SU-DHL-6 (cell line): ENCODE results near the gene PASK.

Experiments used
- H2AFZ ChIP-seq: fragments of 200-600 bp; sonication (generic); 2 replicates; pipeline ENCODE4 v1.6.1; 2014; ENCODE audit warnings: low read depth, mild to moderate bottlenecking, moderate library complexity, mixed read lengths, antibody characterized with exemption, low read length; ENCODE audit not compliant: severe bottlenecking
- H3F3A ChIP-seq: fragments of 200-600 bp; shearing (Covaris generic); 2 replicates; pipeline ENCODE4 v1.6.0; 2016; ENCODE audit warnings: antibody characterized with exemption, mild to moderate bottlenecking; ENCODE audit not compliant: insufficient read depth
- H3K27ac ChIP-seq: fragments of 200-600 bp; sonication (generic); 2 replicates; pipeline ENCODE4 v1.5.1; 2016; ENCODE audit warnings: low read depth, mild to moderate bottlenecking, low read length, moderate library complexity, mixed read lengths
- H3K27me3 ChIP-seq: fragments of 200-600 bp; sonication (generic), shearing (Covaris generic); 2 replicates; pipeline ENCODE4 v1.6.0; 2014; ENCODE audit warnings: mild to moderate bottlenecking, low read length
- H3K36me3 ChIP-seq: fragments of 200-600 bp; sonication (generic); 2 replicates; pipeline ENCODE4 v1.6.1; 2014; ENCODE audit warnings: mild to moderate bottlenecking, low read length, mixed read lengths
- H3K4me2 ChIP-seq: fragments of 300-600, 200-600 bp; shearing (Covaris generic), sonication (generic); 2 replicates; pipeline ENCODE4 v1.6.0; 2014; ENCODE audit warnings: low read length, low read depth, mild to moderate bottlenecking; ENCODE audit not compliant: poor library complexity, severe bottlenecking
- H3K4me3 ChIP-seq: fragments of 200-600 bp; sonication (generic); 2 replicates; pipeline ENCODE4 v1.5.1; 2014; ENCODE audit warnings: antibody characterized with exemption, low read length, mild to moderate bottlenecking, mixed read lengths; ENCODE audit not compliant: insufficient read depth, poor library complexity, severe bottlenecking
- H3K79me2 ChIP-seq: fragments of 200-600 bp; sonication (generic); 2 replicates; pipeline ENCODE4 v1.6.1; 2014; ENCODE audit warnings: mild to moderate bottlenecking, low read length, moderate library complexity; ENCODE audit not compliant: insufficient read depth
- H3K9ac ChIP-seq: fragments of 200-600 bp; sonication (generic); 2 replicates; pipeline ENCODE4 v1.7.0; 2014; ENCODE audit warnings: mild to moderate bottlenecking, low read length
- H3K9me2 ChIP-seq: fragments of 200-600 bp; sonication (generic); replicated peaks from 2 replicates; pipeline ENCODE4 v1.6.1; 2014; ENCODE audit warnings: low read length; ENCODE audit not compliant: insufficient read depth
- H3K9me3 ChIP-seq: fragments of 200-600 bp; sonication (generic); 2 replicates; pipeline ENCODE4 v1.6.1; 2014; ENCODE audit warnings: low read length, mixed read lengths; ENCODE audit not compliant: insufficient read depth
- H4K20me1 ChIP-seq: fragments of 200-600 bp; sonication (generic); 2 replicates; pipeline ENCODE4 v1.6.1; 2014; ENCODE audit warnings: low read depth, mild to moderate bottlenecking, antibody characterized with exemption, low read length, moderate library complexity, mixed read lengths
- EZH2phosphoT487 ChIP-seq: fragments of 200-600 bp; sonication (generic), shearing (Covaris generic); conservative IDR thresholded peaks from 2 replicates; pipeline ENCODE4 v1.6.1; 2018; ENCODE audit warnings: mild to moderate bottlenecking, antibody characterized with exemption, low read length, moderate library complexity, mixed read lengths
- TF ChIP-seq, protein P1 (sequence below): fragments of 200-600 bp; sonication (generic); IDR thresholded peaks from one replicate; pipeline ENCODE4 v1.5.1; 2017; ENCODE audit warnings: antibody characterized with exemption, mild to moderate bottlenecking, low read length, moderate library complexity; ENCODE audit not compliant: insufficient read depth, poor library complexity, severe bottlenecking

Gene PASK

DNA sequence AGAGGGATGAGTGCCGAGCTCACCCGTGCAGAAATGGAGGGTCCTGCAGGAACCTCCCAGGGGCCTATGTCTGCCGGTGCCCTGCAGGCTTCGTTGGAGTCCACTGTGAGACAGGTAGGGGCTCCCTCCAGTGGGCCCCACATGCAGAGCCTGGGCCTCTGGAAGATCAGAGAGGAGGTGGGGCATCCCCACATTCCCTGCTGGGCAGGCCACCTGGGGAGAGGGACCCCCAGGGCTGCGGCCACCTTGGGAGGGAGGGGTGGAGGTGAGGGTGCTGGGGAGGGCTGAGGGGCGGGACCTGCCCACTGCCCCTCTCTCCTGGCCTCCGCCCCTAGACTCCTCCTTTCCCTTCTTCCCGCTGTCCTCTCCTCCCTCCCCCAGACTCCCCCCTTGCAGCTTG is 85.7 kb downstream of the PASK start:
- no peaks in the 10 kb centered on the region for H3K36me3 ChIP-seq
- no peaks in the 10 kb centered on the region for H4K20me1 ChIP-seq
- no peaks in the 10 kb centered on the region for H3K9me3 ChIP-seq
- H2AFZ ChIP-seq, result no peak overlapping the region
- H3K9ac ChIP-seq, result no peak overlapping the region
- H3F3A ChIP-seq, result no peaks in the 10 kb centered on the region
- no peaks in the 10 kb centered on the region for H3K79me2 ChIP-seq
- H3K27ac ChIP-seq, result no peak overlapping the region
- no peaks in the 10 kb centered on the region for H3K9me2 ChIP-seq
- TF ChIP-seq EZH2phosphoT487, result no peak
- TF ChIP-seq, protein P1, sequence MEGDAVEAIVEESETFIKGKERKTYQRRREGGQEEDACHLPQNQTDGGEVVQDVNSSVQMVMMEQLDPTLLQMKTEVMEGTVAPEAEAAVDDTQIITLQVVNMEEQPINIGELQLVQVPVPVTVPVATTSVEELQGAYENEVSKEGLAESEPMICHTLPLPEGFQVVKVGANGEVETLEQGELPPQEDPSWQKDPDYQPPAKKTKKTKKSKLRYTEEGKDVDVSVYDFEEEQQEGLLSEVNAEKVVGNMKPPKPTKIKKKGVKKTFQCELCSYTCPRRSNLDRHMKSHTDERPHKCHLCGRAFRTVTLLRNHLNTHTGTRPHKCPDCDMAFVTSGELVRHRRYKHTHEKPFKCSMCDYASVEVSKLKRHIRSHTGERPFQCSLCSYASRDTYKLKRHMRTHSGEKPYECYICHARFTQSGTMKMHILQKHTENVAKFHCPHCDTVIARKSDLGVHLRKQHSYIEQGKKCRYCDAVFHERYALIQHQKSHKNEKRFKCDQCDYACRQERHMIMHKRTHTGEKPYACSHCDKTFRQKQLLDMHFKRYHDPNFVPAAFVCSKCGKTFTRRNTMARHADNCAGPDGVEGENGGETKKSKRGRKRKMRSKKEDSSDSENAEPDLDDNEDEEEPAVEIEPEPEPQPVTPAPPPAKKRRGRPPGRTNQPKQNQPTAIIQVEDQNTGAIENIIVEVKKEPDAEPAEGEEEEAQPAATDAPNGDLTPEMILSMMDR, result no peak
- no peaks in the 10 kb centered on the region for H3K27me3 ChIP-seq
- no peak overlapping the region for H3K4me3 ChIP-seq
- H3K4me2 ChIP-seq, result no peak overlapping the region

DNA sequence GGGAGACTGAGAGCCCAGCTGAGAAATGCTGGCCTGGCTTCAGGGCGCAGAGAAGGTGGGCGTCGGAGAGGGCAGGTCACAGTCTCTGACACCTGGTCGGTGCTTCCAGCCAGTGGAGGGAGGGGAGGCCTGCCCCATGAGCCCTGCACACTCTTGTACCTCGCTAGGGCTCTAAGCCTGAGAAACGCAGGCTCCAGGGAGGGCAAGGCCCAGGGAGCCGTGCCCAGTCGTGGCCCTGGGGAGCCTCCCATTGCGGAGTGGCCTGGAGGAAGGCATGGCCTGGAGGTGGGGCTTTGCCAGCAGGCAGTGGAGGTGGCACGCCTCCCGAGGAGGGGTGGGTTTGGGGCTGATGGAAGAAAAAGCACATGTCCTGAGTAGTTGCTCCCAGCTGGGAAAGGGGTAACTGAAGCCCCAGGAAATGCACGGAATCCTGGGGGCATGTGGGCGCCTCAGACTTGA is 86.2 kb downstream of the PASK start:
- H4K20me1 ChIP-seq, result no peaks in the 10 kb centered on the region
- H3K4me3 ChIP-seq, result no peak overlapping the region
- H3K9me3 ChIP-seq, result no peaks in the 10 kb centered on the region
- no peaks in the 10 kb centered on the region for H3F3A ChIP-seq
- no peak overlapping the region for H3K27ac ChIP-seq
- H3K36me3 ChIP-seq, result no peaks in the 10 kb centered on the region
- H3K4me2 ChIP-seq, result no peak overlapping the region
- H3K79me2 ChIP-seq, result no peaks in the 10 kb centered on the region
- no peak overlapping the region for H3K9ac ChIP-seq
- TF ChIP-seq, protein P1, result no peak
- TF ChIP-seq EZH2phosphoT487, result no peak
- H3K9me2 ChIP-seq, result no peaks in the 10 kb centered on the region
- no peaks in the 10 kb centered on the region for H3K27me3 ChIP-seq
- H2AFZ ChIP-seq, result no peak overlapping the region

DNA sequence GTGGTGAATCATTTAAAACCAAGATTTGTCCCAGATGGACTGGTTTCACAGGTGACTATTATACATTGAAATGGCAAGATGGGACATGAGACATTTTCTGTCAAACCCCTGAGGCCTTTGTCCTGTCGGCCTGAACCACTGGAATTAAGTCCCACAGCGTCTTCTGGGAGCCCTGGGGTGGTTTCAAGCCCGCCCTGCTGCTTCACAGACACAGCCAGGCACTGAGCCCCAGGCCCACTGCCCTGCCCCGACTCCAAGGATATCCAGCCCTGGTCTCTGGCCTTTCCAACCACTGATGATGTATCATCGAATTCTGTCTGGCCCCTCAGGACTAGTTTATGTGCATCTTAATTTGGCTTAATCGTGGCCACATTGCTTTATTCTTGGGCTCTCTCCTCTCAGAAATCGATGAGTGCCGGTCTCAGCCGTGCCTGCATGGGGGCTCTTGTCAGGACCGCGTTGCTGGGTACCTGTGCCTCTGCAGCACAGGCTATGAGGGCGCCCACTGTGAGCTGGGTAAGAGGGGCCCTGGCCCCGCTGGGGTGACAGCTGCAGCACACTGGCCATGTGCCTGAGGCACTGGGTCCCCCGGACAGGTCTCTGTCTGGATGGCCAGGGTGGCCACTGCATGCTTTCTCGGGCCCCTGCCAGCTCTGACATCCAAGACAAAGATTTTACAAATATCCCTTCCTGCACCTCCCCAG is 86.7 kb downstream of the PASK start:
- H2AFZ ChIP-seq, result no peak overlapping the region
- no peak overlapping the region for H3K27ac ChIP-seq
- H3K9me3 ChIP-seq, result no peaks in the 10 kb centered on the region
- H3K9me2 ChIP-seq, result no peaks in the 10 kb centered on the region
- H4K20me1 ChIP-seq, result no peaks in the 10 kb centered on the region
- no peak for TF ChIP-seq EZH2phosphoT487
- TF ChIP-seq, protein P1, result no peak
- H3K36me3 ChIP-seq, result no peaks in the 10 kb centered on the region
- H3K27me3 ChIP-seq, result no peaks in the 10 kb centered on the region
- H3K4me3 ChIP-seq, result no peak overlapping the region
- H3F3A ChIP-seq, result no peaks in the 10 kb centered on the region
- H3K4me2 ChIP-seq, result no peak overlapping the region
- no peak overlapping the region for H3K9ac ChIP-seq
- H3K79me2 ChIP-seq, result no peaks in the 10 kb centered on the region
